ENCODE measurements around the gene RPS2.

Gene RPS2

GRCh38 chr16:1980770-1981087 lies 16.1 kb upstream of the RPS2 start:
- no peak for DNase-seq

DNA sequence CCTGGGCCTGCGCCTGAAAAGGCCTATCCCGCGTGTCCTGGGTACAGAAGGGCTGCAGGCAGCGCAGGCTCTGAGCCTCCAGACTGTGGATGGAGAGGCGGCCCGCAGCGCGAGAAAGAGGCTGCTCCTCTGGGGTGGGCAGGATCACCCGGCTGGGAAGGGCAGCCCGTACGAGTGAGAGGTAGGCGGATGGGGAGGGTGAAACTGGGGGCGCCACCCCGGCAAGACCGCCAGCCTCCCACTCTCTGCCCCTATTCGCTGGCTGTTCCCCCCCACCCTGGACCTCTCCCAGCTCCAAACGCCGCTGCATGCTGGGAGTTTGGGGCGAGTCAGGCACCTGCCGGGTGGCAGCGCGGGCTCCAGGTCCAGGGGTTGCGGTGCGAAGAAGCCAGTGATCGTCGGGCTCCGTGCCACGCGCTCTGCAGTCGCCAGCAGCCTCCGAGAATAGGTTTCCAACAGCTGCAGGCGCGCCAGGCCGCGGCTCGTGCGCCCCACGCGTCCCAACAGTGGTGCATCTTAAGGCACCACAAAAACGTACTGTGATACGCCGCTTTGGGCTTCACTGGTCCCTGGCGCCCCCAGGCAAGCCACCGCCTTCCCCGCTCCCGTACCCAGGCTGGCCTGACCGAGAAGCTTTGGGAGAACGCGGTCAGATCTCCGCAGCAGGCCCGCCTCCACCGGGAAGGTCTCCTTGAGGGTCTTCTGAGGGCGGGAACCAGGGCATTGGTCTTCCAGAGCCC lies 15.6 kb upstream of the RPS2 start:
- peak; percentile 61 for DNase-seq

DNA sequence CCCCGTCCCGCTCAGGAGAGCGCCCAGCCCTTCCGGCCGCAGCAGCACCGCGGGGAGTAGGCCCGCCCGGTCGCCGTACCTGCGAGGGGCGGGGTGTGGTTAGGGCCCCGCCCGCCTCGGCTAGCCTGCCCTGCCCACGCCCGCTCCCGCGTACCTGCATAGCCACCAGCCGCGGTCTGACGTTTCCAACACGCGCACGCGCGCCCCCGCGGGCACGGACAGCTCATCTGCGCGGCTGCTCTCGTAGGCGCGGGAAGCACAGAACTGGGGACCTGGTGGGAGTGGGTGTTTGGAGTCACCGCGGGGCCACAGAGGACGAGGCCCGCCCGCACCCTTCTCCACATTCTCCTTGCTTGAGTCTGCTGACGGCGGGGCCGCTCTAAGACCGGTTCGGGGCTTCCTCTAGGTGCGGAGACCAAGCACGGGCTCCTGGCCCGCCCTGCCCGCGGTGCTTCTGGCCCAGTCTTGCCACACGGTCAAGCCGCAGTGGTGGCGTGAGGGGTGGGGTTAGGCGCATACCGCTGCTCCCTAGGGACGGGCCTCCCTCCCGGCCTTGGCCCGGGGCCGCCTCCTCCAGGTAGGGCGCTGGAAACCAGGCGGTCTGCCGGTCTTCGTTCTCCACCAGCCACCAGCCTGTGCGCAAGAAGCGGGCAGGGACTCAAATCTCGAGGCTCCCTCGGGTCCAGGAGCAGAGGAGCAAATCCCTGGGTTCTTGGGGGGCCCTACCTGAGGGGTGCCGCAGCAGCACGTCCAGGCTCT lies 14.8 kb upstream of the RPS2 start:
- peak; percentile 87 for DNase-seq

GRCh38 chr16:1978476-1979120 lies 14.0 kb upstream of the RPS2 start:
- DNase-seq: no peak

DNA sequence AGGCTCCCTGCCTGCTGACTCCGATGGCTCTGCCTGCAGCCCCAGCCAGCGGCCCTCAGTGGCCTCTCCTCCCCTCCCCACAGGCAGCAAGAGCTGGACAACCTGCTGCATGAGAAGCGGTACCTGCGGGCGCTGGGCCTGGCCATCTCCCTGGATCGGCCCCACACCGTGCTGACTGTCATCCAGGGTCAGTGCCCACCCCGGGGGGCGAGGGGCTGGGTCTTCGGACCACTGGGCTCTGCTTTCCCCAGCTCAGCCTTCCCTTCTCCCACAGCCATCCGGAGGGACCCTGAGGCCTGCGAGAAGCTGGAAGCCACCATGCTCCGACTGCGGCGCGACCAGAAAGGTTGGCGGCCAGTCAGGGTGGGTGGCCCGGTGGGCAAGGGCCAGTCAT lies 13.2 kb upstream of the RPS2 start:
- DNase-seq: no peak

DNA sequence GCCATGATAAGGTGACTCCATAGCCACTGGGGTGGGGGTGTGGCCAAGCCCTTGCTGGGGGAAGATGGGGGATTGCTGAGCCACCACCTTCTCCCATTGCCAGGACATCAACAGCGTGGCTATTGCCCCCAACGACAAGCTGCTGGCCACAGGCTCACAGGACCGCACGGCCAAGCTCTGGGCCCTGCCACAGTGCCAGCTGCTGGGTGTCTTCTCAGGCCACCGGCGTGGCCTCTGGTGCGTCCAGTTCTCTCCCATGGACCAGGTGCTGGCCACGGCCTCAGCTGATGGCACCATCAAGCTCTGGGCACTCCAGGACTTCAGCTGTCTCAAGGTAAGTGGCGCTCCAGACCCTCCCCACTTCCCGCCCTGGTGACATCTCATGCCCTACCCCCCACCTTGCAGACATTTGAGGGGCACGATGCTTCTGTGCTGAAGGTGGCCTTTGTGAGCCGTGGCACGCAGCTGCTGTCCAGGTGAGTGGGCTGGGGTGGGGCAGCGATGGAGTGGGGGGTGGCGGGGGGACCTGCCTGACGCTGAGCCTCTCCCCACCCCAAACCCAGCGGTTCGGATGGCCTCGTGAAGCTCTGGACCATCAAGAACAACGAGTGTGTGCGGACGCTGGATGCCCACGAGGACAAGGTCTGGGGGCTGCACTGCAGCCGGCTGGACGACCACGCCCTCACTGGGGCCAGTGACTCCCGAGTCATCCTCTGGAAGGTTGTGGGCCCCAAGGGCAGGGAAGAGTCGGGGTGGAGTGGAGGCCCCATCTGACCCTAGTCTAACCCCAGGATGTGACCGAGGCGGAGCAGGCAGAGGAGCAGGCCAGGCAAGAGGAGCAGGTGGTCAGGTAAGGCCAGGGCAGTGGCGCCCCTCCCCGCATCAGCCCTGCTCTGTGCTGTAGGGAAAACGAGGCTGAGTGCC lies 12.6 kb upstream of the RPS2 start:
- DNase-seq: no peak

- DNase-seq: no peak
Observed at GRCh38 chr16:1976216-1976520, 11.5 kb upstream of the RPS2 start.

DNA sequence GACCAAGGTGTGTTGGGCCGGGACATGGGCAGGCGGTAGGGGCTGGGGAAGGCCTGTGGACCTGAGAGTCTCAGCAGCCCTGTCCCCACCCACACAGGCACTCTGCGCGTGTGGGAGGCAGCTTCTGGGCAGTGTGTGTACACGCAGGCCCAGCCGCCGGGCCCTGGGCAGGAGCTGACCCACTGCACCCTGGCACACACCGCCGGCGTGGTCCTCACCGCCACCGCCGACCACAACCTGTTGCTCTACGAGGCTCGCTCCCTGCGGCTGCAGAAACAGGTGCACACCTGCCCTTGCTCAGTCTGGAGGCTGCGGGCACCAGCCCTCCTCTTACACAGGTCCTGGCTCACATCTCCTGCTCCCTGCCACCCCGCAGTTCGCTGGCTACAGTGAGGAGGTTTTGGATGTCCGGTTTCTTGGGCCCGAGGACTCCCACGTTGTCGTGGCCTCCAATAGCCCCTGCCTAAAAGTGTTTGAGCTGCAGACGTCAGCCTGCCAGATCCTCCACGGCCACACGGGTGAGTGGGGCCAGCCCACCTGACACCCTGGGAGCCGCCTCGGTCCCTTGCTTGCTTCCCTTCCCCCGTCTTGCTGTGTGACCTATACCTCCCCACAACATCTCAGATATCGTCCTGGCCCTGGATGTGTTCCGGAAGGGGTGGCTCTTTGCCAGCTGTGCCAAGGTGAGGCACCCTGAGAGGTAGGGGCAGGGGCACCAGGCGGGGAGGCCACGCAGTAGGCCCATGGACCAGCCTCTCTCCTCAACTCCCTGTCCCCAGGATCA lies 11.0 kb upstream of the RPS2 start:
- no peak for DNase-seq

- DNase-seq: no peak
Observed at GRCh38 chr16:1974157-1975070, 9.8 kb upstream of the RPS2 start.

GRCh38 chr16:1973461-1974156 lies 9.0 kb upstream of the RPS2 start:
- no peak for DNase-seq

DNA sequence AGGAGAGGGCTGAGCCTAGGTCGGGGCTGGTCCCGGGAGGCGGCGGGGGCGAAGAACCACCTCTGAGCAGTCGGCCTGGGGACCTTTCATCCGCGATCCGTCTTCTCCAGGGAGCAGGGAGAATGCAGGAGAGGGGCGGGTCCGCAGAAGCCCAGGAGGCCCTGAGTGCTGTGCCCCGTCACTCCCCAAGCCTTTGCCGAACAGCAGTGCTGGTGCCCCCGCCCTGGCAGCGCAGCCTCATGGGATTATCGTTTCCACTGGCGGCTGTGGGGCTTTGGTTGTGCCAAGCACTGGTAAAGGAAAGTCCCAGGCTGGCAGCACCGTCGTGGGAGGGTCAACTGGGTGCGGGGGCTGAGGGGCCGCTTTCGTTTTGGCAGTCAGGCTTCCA lies 7.9 kb upstream of the RPS2 start:
- no peak for DNase-seq

- peak; percentile 89 for DNase-seq
Observed at GRCh38 chr16:1971796-1972489, 7.3 kb upstream of the RPS2 start, which contains the start of gene TBL3. Gene TBL3, plus strand, starts transcription at chr16:1972053. Its CDS starts 112 bp downstream, at chr16:1972165.

DNA sequence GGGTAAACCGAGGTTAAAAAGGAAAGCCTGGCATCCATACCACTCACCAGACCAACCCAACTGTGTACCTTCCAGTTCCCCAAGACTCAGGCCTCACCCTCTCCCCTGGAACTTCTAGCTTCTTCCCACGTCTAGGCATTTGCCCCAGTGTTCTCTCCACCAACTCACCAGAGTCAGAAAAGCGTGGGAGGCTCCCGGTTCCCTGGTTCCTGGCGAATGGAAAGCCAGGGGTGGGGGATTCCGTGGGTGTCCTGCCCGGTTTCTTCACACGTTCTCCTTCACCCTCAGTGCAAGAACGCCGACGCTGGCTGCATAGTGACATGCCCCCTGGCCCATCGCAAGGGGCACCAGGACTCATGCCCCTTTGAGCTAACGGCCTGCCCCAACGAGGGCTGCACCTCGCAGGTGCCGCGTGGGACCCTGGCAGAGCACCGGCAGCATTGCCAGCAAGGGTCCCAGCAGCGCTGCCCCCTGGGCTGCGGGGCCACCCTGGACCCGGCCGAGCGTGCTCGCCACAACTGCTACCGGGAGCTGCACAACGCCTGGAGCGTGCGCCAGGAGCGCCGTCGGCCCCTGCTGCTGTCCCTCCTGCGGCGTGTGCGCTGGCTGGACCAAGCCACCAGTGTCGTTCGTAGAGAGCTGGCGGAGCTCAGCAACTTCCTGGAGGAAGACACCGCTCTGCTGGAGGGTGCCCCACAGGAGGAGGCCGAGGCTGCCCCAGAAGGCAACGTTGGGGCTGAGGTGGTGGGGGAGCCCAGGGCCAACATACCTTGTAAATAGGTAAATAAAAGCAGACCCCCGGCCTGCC lies 3.7 kb upstream of the RPS2 start:
- DNase-seq: no peak

DNA sequence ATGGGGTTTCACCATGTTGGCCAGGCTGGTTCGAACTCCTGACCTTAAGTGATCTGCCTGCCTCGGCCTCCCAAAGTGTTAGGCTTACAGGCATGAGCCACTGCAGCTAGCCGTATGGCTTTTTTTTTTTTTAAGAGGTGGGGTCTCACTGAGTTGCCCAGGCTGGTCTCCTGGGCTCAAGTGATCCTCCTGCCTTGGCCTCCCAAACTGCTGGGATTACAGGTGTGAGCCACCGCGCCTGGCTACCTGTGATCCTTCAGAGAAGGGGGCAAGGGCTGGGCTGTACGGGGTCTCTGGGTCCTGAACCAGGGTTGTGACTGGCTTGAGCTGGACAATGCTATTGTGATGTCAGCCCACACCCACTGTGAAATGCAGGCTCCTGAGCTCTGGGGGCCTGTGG lies 1.8 kb upstream of the RPS2 start, which contains the start of gene RNF151:
RNF151 (plus strand) TSS at position 397 of the 400 bp plus-strand sequence. CDS start 26 bp downstream, outside the sequence.
- DNase-seq: no peak

GRCh38 chr16:1965396-1966001 lies 873 bp upstream of the RPS2 start:
- no peak for DNase-seq

DNA sequence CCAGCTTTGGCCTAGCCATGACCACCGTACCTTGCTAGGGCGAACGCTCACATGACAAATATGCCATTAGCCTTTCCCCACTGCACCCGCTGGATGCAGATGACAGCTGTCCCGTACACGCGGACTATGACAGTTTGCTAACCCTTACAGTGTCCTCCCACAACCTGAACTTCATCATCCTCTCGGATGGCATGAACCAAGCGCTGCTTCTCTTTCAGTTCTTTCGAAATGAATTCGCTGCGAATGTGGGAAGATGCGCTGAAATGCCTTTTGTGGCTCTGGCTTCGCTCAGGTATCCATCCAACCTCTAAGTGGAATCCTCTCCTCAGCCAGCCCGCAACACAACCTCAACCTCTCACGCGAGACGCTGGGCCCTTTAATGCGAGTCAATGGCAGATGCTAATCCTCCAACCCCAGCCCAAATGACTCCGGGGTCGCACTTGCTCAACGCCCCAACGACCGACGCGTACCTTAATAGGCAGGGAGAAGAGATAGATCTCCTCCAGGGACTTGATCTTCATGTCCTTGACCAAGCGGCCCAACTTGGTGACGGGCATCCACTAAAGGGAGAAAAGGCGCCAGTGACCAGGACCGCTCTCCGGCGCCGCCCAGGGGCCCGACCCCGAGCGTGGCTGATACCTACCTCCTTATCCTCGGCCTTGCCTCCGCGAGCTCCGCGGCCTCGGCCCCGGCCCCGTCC lies 670 bp downstream of the RPS2 start:
- DNase-seq: no peak
